D341Med (cell line): Measurements from ENCODE around the gene STK39.
"Not testable (repeated sequence)": the region's sequence is repeated elsewhere in the genome, so short reads cannot be mapped to it uniquely, and the experiment has no call there.

Experiments used
- DNase-seq: peaks from one replicate; pipeline ENCODE4 v3.0.0; 2012; ENCODE audit warnings: low spot score

The STK39 gene

GRCh38 chr2:168047091-168047690 is 200.2 kb downstream of the STK39 start:
- DNase-seq: no peak

- no peak for DNase-seq
Measured at GRCh38 chr2:168044579-168044978, 202.8 kb downstream of the STK39 start.

GRCh38 chr2:168044176-168044575 is 203.2 kb downstream of the STK39 start:
- DNase-seq: no peak

- DNase-seq: not testable (repeated sequence)
Measured at GRCh38 chr2:168042127-168042824, 205.1 kb downstream of the STK39 start.

- DNase-seq: no peak
Measured at GRCh38 chr2:168039881-168040280, 207.5 kb downstream of the STK39 start.

- no peak for DNase-seq
Measured at GRCh38 chr2:168037778-168038177, 209.6 kb downstream of the STK39 start.

- no peak for DNase-seq
Measured at GRCh38 chr2:168035458-168035857, 211.9 kb downstream of the STK39 start.

- no peak for DNase-seq
Measured at GRCh38 chr2:168034616-168035015, 212.8 kb downstream of the STK39 start.

GRCh38 chr2:168033966-168034365 is 213.4 kb downstream of the STK39 start:
- no peak for DNase-seq

GRCh38 chr2:168032091-168032490 is 215.3 kb downstream of the STK39 start:
- DNase-seq: no peak

GRCh38 chr2:168030862-168031624 is 216.4 kb downstream of the STK39 start:
- no peak for DNase-seq

GRCh38 chr2:168029071-168029470 is 218.3 kb downstream of the STK39 start:
- DNase-seq: no peak

GRCh38 chr2:168028362-168028761 is 219.0 kb downstream of the STK39 start:
- no peak for DNase-seq

GRCh38 chr2:168025487-168026202 is 221.8 kb downstream of the STK39 start:
- no peak for DNase-seq

GRCh38 chr2:168024459-168024858 is 222.9 kb downstream of the STK39 start:
- DNase-seq: no peak

GRCh38 chr2:168021800-168022587 is 225.4 kb downstream of the STK39 start:
- DNase-seq: no peak

- DNase-seq: no peak
Measured at GRCh38 chr2:168015274-168015953, 232.0 kb downstream of the STK39 start.

- DNase-seq: no peak
Measured at GRCh38 chr2:168009900-168010299, 237.5 kb downstream of the STK39 start.

GRCh38 chr2:168008646-168009195 is 238.7 kb downstream of the STK39 start:
- DNase-seq: no peak

GRCh38 chr2:168006498-168006897 is 240.9 kb downstream of the STK39 start:
- DNase-seq: no peak

GRCh38 chr2:168005586-168005985 is 241.8 kb downstream of the STK39 start:
- DNase-seq: no peak
